Upper lobe of left lung (tissue), 6 donors: ENCODE results near the gene CX3CR1. TPM values are rescaled to one million over a fixed set of nuclear protein-coding genes. Genes with fewer than 3 reads are reported as not detected.
A peak's percentile ranks its signal among the peaks of the same experiment; 100 is the strongest.
"Not testable (repeated sequence)": the region's sequence is repeated elsewhere in the genome, so short reads cannot be mapped to it uniquely, and the experiment has no call there.

Experiments used
- ATAC-seq, 2 donors: fragments of 200-7000 bp; cut with Tn5 transposase; one replicate each; pipeline ENCODE4 v1.9.1; 2022; ENCODE audit warnings: mild to moderate bottlenecking in 2 of 2, moderate library complexity in 2 of 2; ENCODE audit not compliant: low FRiP score in 2 of 2
- DNase-seq, 2 donors: peaks; one replicate each; pipeline ENCODE4 v3.0.0-alpha.2; 2019 to 2020
- H3K27ac ChIP-seq, 4 donors: fragments of 200-600 bp; sonication (generic); one replicate each; pipeline ENCODE4 v1.5.1; 2016 to 2019
- H3K27me3 ChIP-seq, 4 donors: fragments of 200-600 bp; sonication (generic); one replicate each; pipeline ENCODE4 v1.5.1; 2017 to 2019
- H3K36me3 ChIP-seq, 4 donors: fragments of 200-600 bp; sonication (generic); one replicate each; pipeline ENCODE4 v1.5.1; 2016 to 2019
- H3K4me1 ChIP-seq, 4 donors: fragments of 200-600 bp; sonication (generic); one replicate each; pipeline ENCODE4 v1.5.1; 2018 to 2019
- H3K4me3 ChIP-seq, 4 donors: fragments of 200-600 bp; sonication (generic); one replicate each; pipeline ENCODE4 v1.5.1; 2017 to 2019; ENCODE audit warnings: mild to moderate bottlenecking in 2 of 4, moderate library complexity in 1 of 4
- H3K9me3 ChIP-seq, 4 donors: fragments of 200-600 bp; sonication (generic); one replicate each; pipeline ENCODE4 v1.5.1; 2018 to 2019
- CTCF ChIP-seq, 6 experiments: fragments of 450-650 bp in 4 of 6; fragments of 200-600 bp in 2 of 6; sonication (generic) in 2 of 6; IDR thresholded peaks; one replicate each; pipeline ENCODE4 v1.5.1; 2016 to 2019; ENCODE audit warnings: antibody characterized with exemption in 6 of 6
- EP300 ChIP-seq, 4 donors: sonication (generic); formaldehyde crosslinking; IDR thresholded peaks; one replicate each; pipeline ENCODE4 v1.5.1; 2017; ENCODE audit warnings: antibody characterized with exemption in 4 of 4, control low read depth in 2 of 4
- POLR2A ChIP-seq, 4 donors: fragments of 450-650 bp; IDR thresholded peaks; one replicate each; pipeline ENCODE4 v1.5.1; 2016 to 2017; ENCODE audit warnings: antibody characterized with exemption in 4 of 4, mild to moderate bottlenecking in 2 of 4
- POLR2AphosphoS5 ChIP-seq, 2 donors: sonication (generic); formaldehyde crosslinking; IDR thresholded peaks; one replicate each; pipeline ENCODE4 v1.5.1; 2017; ENCODE audit warnings: antibody characterized with exemption in 2 of 2
- WGBS, 2 donors: methylation state at CpG; one replicate each; pipeline ENCODE4 v1.1.5; 2017 to 2018; 5-methylcytosine and 5-hydroxymethylcytosine counted together
- total RNA-seq, 6 donors: library from RNA; depleted of rRNA in 4 of 6; stranded (reverse); fragments of >200 nt in 4 of 6; gene quantifications; one replicate each; pipeline versions ENCODE4 v1.1.0 to v1.2.1, GENCODE V29; 2016 to 2021
- donor health status: DM: no; HTN: no; CAD: no; lungs with moderate emphysema.
- donor health status: DM: no; HTN: yes; CAD: no; lungs with severe emphysema.

CX3CR1 gene
- total RNA-seq, 6 donors from 2014 or later, result 0.59 to 15.3 (median 2.5) TPM

GRCh38 chr3:39234651-39235050, 45.2 kb downstream of the CX3CR1 start:
- ATAC-seq, result no peak
- no peak overlapping the region for H3K27ac ChIP-seq

GRCh38 chr3:39232859-39233258, 47.0 kb downstream of the CX3CR1 start:
- WGBS, 2 donors, result 22 to 34% methylated on average over 3 of the region's 3 CpGs
- Histone ChIP-seq H3K4me1 (no peaks in the 10 kb centered on the region), H3K27me3 (no peaks in the 10 kb centered on the region), H3K4me3 (no peak overlapping the region), H3K9me3 (no peaks in the 10 kb centered on the region), H3K27ac (no peak overlapping the region), H3K36me3 (no peaks in the 10 kb centered on the region)
- no peak for TF ChIP-seq CTCF (IDR thresholded peaks at IDR 0.05)
- TF ChIP-seq POLR2AphosphoS5 (IDR thresholded peaks at IDR 0.05), result no peak
- TF ChIP-seq EP300 (IDR thresholded peaks at IDR 0.05), result no peak
- TF ChIP-seq POLR2A (IDR thresholded peaks at IDR 0.05), result no peak
- ATAC-seq (no peak), DNase-seq (no peak)

More at GRCh38 chr3:39234651-39235050, 45.2 kb downstream of the CX3CR1 start:
- Histone ChIP-seq H3K4me1 (no peaks in the 10 kb centered on the region), H3K9me3 (no peaks in the 10 kb centered on the region), H3K36me3 (no peaks in the 10 kb centered on the region), H3K4me3 (no peak overlapping the region), H3K27me3 (no peaks in the 10 kb centered on the region)
- TF ChIP-seq POLR2AphosphoS5 (IDR thresholded peaks at IDR 0.05) (no peak), POLR2A (IDR thresholded peaks at IDR 0.05) (no peak), EP300 (IDR thresholded peaks at IDR 0.05) (no peak), CTCF (IDR thresholded peaks at IDR 0.05) (no peak)
- WGBS, 2 donors, result 43 to 50% methylated on average over 2 of the region's 2 CpGs
- no peak for DNase-seq

GRCh38 chr3:39230453-39230852, 49.4 kb downstream of the CX3CR1 start:
- TF ChIP-seq CTCF (IDR thresholded peaks at IDR 0.05), result no peak
- no peak for TF ChIP-seq POLR2AphosphoS5 (IDR thresholded peaks at IDR 0.05)
- TF ChIP-seq POLR2A (IDR thresholded peaks at IDR 0.05), result no peak
- no peak for DNase-seq
- no peak for ATAC-seq
- Histone ChIP-seq H3K4me1 (no peaks in the 10 kb centered on the region), H3K4me3 (no peak overlapping the region), H3K27ac (no peak overlapping the region), H3K9me3 (no peaks in the 10 kb centered on the region), H3K27me3 (no peaks in the 10 kb centered on the region), H3K36me3 (no peaks in the 10 kb centered on the region)
- WGBS, 2 donors, result 90 to 91% methylated on average over 1 of the region's 1 CpG

- Histone ChIP-seq H3K27ac (no peak overlapping the region), H3K9me3 (no peaks in the 10 kb centered on the region), H3K27me3 (no peaks in the 10 kb centered on the region), H3K4me1 (no peaks in the 10 kb centered on the region), H3K4me3 (no peak overlapping the region), H3K36me3 (no peaks in the 10 kb centered on the region)
- DNase-seq, result no peak
- ATAC-seq, result no peak
- WGBS, 2 donors, result 77 to 85% methylated on average over 4 of the region's 4 CpGs
- TF ChIP-seq POLR2A (IDR thresholded peaks at IDR 0.05) (no peak), EP300 (IDR thresholded peaks at IDR 0.05) (no peak), POLR2AphosphoS5 (IDR thresholded peaks at IDR 0.05) (no peak), CTCF (IDR thresholded peaks at IDR 0.05) (no peak)
These were observed 51.3 kb downstream of the CX3CR1 start for GRCh38 chr3:39228496-39228895.

- 88% methylated on average over 19 of the region's 32 CpGs; no CpG with 5 or more reads in 1 of the 2 donors for WGBS, 2 donors
- peak in 1 of 2 donors; percentile 66 for DNase-seq
- H3K27me3 ChIP-seq, H3K4me3 ChIP-seq, H3K4me1 ChIP-seq, ATAC-seq, H3K9me3 ChIP-seq, H3K27ac ChIP-seq, H3K36me3 ChIP-seq: not testable (repeated sequence)
These were observed 52.2 kb downstream of the CX3CR1 start for GRCh38 chr3:39227596-39227995.
